GM21825 (cell line): ENCODE measurements around the gene KCNK3.
"Not testable (repeated sequence)": the region's sequence is repeated elsewhere in the genome, so short reads cannot be mapped to it uniquely, and the experiment has no call there.

Experiments
- ATAC-seq: cut with Tn5 transposase; IDR thresholded peaks from one replicate; pipeline ENCODE4 v1.9.1; 2021; ENCODE audit warnings: mild to moderate bottlenecking, moderate library complexity; ENCODE audit not compliant: unreplicated experiment

Gene KCNK3

GRCh38 chr2:26692279-26692896 lies at the start of gene KCNK3:
Gene KCNK3, plus strand, starts transcription at chr2:26692722. Its CDS starts 154 bp downstream, at chr2:26692876.
- ATAC-seq = no peak

- ATAC-seq = no peak
These were observed 48.2 kb upstream of the KCNK3 start for GRCh38 chr2:26644188-26644835.

GRCh38 chr2:26645762-26646161 lies 46.8 kb upstream of the KCNK3 start:
- ATAC-seq = no peak

GRCh38 chr2:26646986-26647672 lies 45.4 kb upstream of the KCNK3 start:
- no peak for ATAC-seq

- no peak for ATAC-seq
These were observed 44.5 kb upstream of the KCNK3 start for GRCh38 chr2:26647981-26648380.

GRCh38 chr2:26648516-26648915 lies 44.0 kb upstream of the KCNK3 start:
- no peak for ATAC-seq

- ATAC-seq = no peak
These were observed 43.2 kb upstream of the KCNK3 start for GRCh38 chr2:26649322-26649721.

GRCh38 chr2:26649992-26650712 lies 42.4 kb upstream of the KCNK3 start:
- no peak for ATAC-seq

- ATAC-seq = no peak
These were observed 41.6 kb upstream of the KCNK3 start for GRCh38 chr2:26650713-26651469.

GRCh38 chr2:26651470-26651771 lies 41.1 kb upstream of the KCNK3 start:
- no peak for ATAC-seq

GRCh38 chr2:26651799-26652198 lies 40.7 kb upstream of the KCNK3 start:
- ATAC-seq = no peak

GRCh38 chr2:26652361-26653041 lies 40.0 kb upstream of the KCNK3 start:
- ATAC-seq = no peak

- no peak for ATAC-seq
These were observed 39.1 kb upstream of the KCNK3 start for GRCh38 chr2:26653207-26654060.

- ATAC-seq = no peak
These were observed 38.5 kb upstream of the KCNK3 start for GRCh38 chr2:26654061-26654340.

GRCh38 chr2:26655120-26655519 lies 37.4 kb upstream of the KCNK3 start:
- not testable (repeated sequence) for ATAC-seq

GRCh38 chr2:26655611-26656195 lies 36.8 kb upstream of the KCNK3 start:
- ATAC-seq = no peak

GRCh38 chr2:26657265-26657664 lies 35.3 kb upstream of the KCNK3 start:
- ATAC-seq = no peak

GRCh38 chr2:26658691-26659346 lies 33.7 kb upstream of the KCNK3 start:
- no peak for ATAC-seq
